ENCODE results near the gene MYADM. TPM values are rescaled to one million over a fixed set of nuclear protein-coding genes. Genes with fewer than 3 reads are reported as not detected.

The MYADM gene
- total and polyA plus RNA-seq, 2 of the 13 experiments (the other 11 are each of a cell fraction or from before 2014, with no cell fraction given), result 19.9 to 38.1 TPM

- TF ChIP-seq ELF4 (CRISPR knock-in tag; IDR thresholded peaks at IDR 0.05; ENCODE audit: borderline replicate concordance) (peak; percentile 62; the same call in 1 of the 2 replicates), YY1 (IDR thresholded peaks at IDR 0.05; ENCODE audit: insufficient read depth, insufficient replicate concordance, low read depth, low read length) (no peak), ZMAT5 (CRISPR knock-in tag; IDR thresholded peaks at IDR 0.05; ENCODE audit: borderline replicate concordance, low read depth) (no peak), ZNF382 (CRISPR knock-in tag; IDR thresholded peaks at IDR 0.05; ENCODE audit: borderline replicate concordance) (no peak)
These were observed 838 bp upstream of the MYADM start (continued) for GRCh38 chr19:53866865-53867224.

GRCh38 chr19:53868091-53868891 lies 608 bp downstream of the MYADM start:
- peak; percentile 47 for DNase-seq (ENCODE audit: low spot score)
- H4K20me1 ChIP-seq (ENCODE audit: insufficient read depth, low read length), result peaks cover 21% of the 10 kb centered on the region; the same call in 1 of the 2 replicates
- CTCF ChIA-PET (ENCODE audit: low intra/inter-chr PET ratio, low total read pairs), result no interaction called here
- FAIRE-seq, result no peak
- under 1% methylated on average over 11 of the region's 37 CpGs for WGBS (ENCODE audit: low lambda C conversion rate)
- in situ Hi-C loops (cut with HindIII; ENCODE audit: extremely low pct_ligation_motif_present, low pct_unique_long_range_greater_than_20kb), result no loop called here
- no peaks in the 10 kb centered on the region for H3K9me3 ChIP-seq (ENCODE audit: low read length)
- POLR2A ChIA-PET, result interaction anchor here (0.6 to 5.6 kb wide), 13 partner anchors 9 to 332 kb away, joined by 3 to 102 read pairs (median 5); partner anchors contain the start of genes CNOT3, MBOAT7, PRKCG and RPS9
- H3K79me2 ChIP-seq (ENCODE audit: insufficient read depth, low read length), result peaks cover 33% of the 10 kb centered on the region
- H3K4me2 ChIP-seq (ENCODE audit: low read depth, low read length), result peak overlapping the region; percentile 93
- ATAC-seq, result peak; percentile 8
- intact Hi-C loops (cut with micrococcal nuclease; ENCODE audit: unreplicated experiment), result no loop called here
- no TSS peak for BruUV-seq (replicated peaks)
- peak overlapping the region; percentile 76 to 99 (median 99) for H3K4me3 ChIP-seq (replicated peaks in 1 of 3; ENCODE audit: insufficient read depth in 1 of 3, low read depth in 2 of 3, low read length in 3 of 3)
- no peaks in the 10 kb centered on the region; a peak in 1 of 5 replicates for H3K27me3 ChIP-seq (ENCODE audit: control insufficient read depth in 1 of 2, insufficient read depth in 2 of 2, low read length in 2 of 2)
- no peak overlapping the region for H2AFZ ChIP-seq (ENCODE audit: low read length)
- H3K27ac ChIP-seq (ENCODE audit: extremely low read length, insufficient read depth, low read length), result peak overlapping the region; percentile 98
- peak overlapping the region; percentile 100 for H3K9ac ChIP-seq (ENCODE audit: insufficient read depth, low read depth, low read length)
- peaks cover 23% of the 10 kb centered on the region for H3K4me1 ChIP-seq (ENCODE audit: insufficient read depth, low read length)
- H3K36me3 ChIP-seq (replicated peaks in 1 of 2; ENCODE audit: control insufficient read depth in 1 of 2, insufficient read depth in 2 of 2, low read length in 2 of 2), result peaks cover 2 to 23% of the 10 kb centered on the region in 2 experiments; a peak in 2 of 5 replicates
- TF ChIP-seq SOX13 (IDR thresholded peaks at IDR 0.05) (no peak), SOX13 (CRISPR knock-in tag; conservative IDR thresholded peaks at IDR 0.05 in 1 of 2, IDR thresholded peaks at IDR 0.05 in 1 of 2) (peak in 1 of 2 experiments; percentile 96; a peak in 2 of 4 replicates), AGO2 (optimal IDR thresholded peaks at IDR 0.05; ENCODE audit: low read depth, low read length) (peak; percentile 9), PHF8 (CRISPR knock-in tag; IDR thresholded peaks at IDR 0.05) (0 out of 2 replicates have a peak, but pooled peaks have one; percentile 3), SAP130 (CRISPR knock-in tag; IDR thresholded peaks at IDR 0.05; ENCODE audit: low read depth) (no peak), CSRNP2 (CRISPR knock-in tag; conservative IDR thresholded peaks at IDR 0.05; ENCODE audit: low read depth) (no peak), HMGXB4 (CRISPR knock-in tag; IDR thresholded peaks at IDR 0.05; ENCODE audit: borderline replicate concordance in 1 of 2, low read depth in 1 of 2) (peak in 1 of 2 experiments; percentile 22; a peak in 1 of 4 replicates), NRL (CRISPR knock-in tag; IDR thresholded peaks at IDR 0.05; ENCODE audit: borderline replicate concordance) (no peak), HCFC1 (IDR thresholded peaks at IDR 0.05; ENCODE audit: low read depth, low read length) (no peak), ASH2L (IDR thresholded peaks at IDR 0.05; ENCODE audit: insufficient read length, low read depth, low read length) (peak; percentile 23), SIN3A (IDR thresholded peaks at IDR 0.05; ENCODE audit: borderline replicate concordance, low read depth, low read length) (0 out of 2 replicates have a peak, but pooled peaks have one; percentile 8), HMG20A (CRISPR knock-in tag; IDR thresholded peaks at IDR 0.05; ENCODE audit: borderline replicate concordance) (no peak), MAZ (IDR thresholded peaks at IDR 0.05; ENCODE audit: borderline replicate concordance, low read depth, low read length) (no peak), MAZ (CRISPR knock-in tag; IDR thresholded peaks at IDR 0.05; ENCODE audit: low read depth) (no peak)

Measured in HepG2 (cell line).